Measurements from ENCODE around the gene EFCAB7. TPM values are rescaled to one million over a fixed set of nuclear protein-coding genes. Genes with fewer than 3 reads are reported as not detected.
A peak's percentile ranks its signal among the peaks of the same experiment; 100 is the strongest.

EFCAB7 gene
- total and polyA plus RNA-seq, 2 of the 13 experiments (the other 11 are each of a cell fraction or from before 2014, with no cell fraction given), result 1.7 to 5.4 TPM

- WGBS (ENCODE audit: low lambda C conversion rate), result 96% methylated on average over 6 of the region's 6 CpGs
- DNase-seq (ENCODE audit: low spot score) (no peak), ATAC-seq (no peak), FAIRE-seq (peak; percentile 40)
- Histone ChIP-seq H3K27me3 (ENCODE audit: control insufficient read depth in 1 of 2, insufficient read depth in 2 of 2, low read length in 2 of 2) (no peaks in the 10 kb centered on the region), H4K20me1 (ENCODE audit: insufficient read depth, low read length) (0 out of 2 replicates have a peak, but pooled peaks cover 2% of the 10 kb centered on the region), H3K79me2 (ENCODE audit: insufficient read depth, low read length) (peaks cover 43% of the 10 kb centered on the region), H3K4me2 (ENCODE audit: low read depth, low read length) (no peak overlapping the region), H3K9ac (ENCODE audit: insufficient read depth, low read depth, low read length) (no peak overlapping the region), H3K36me3 (replicated peaks in 1 of 2; ENCODE audit: control insufficient read depth in 1 of 2, insufficient read depth in 2 of 2, low read length in 2 of 2) (peaks cover 6 to 7% of the 10 kb centered on the region in 2 experiments; a peak in 3 of 5 replicates), H3K4me3 (replicated peaks in 1 of 3; ENCODE audit: insufficient read depth in 1 of 3, low read depth in 2 of 3, low read length in 3 of 3) (no peak overlapping the region), H3K9me3 (ENCODE audit: low read length) (no peaks in the 10 kb centered on the region), H3K4me1 (ENCODE audit: insufficient read depth, low read length) (peaks cover 50% of the 10 kb centered on the region), H2AFZ (ENCODE audit: low read length) (no peak overlapping the region), H3K27ac (ENCODE audit: extremely low read length, insufficient read depth, low read length) (no peak overlapping the region)
- CTCF ChIA-PET (ENCODE audit: low intra/inter-chr PET ratio, low total read pairs), result no interaction called here
- TF ChIP-seq TBL1XR1 (IDR thresholded peaks at IDR 0.05; ENCODE audit: borderline replicate concordance, low read length, partially characterized antibody) (no peak), ZNF800 (CRISPR knock-in tag; IDR thresholded peaks at IDR 0.05) (no peak), RERE (CRISPR knock-in tag; IDR thresholded peaks at IDR 0.05; ENCODE audit: low read depth) (no peak), CEBPB (IDR thresholded peaks at IDR 0.05; ENCODE audit: borderline replicate concordance, low read depth, low read length) (peak; percentile 31; the same call in 1 of the 2 replicates), ZBTB38 (CRISPR knock-in tag; IDR thresholded peaks at IDR 0.05) (0 out of 2 replicates have a peak, but pooled peaks have one; percentile 15), ZNF770 (CRISPR knock-in tag; IDR thresholded peaks at IDR 0.05) (peak; percentile 76)
- BruUV-seq (replicated peaks), result no TSS peak
- POLR2A ChIA-PET, result no interaction called here
- intact Hi-C loops (cut with micrococcal nuclease; ENCODE audit: unreplicated experiment) (loop anchor here (2.0 to 10.0 kb wide), 4 partner anchors 57 to 300 kb away; no protein-coding TSS in a partner anchor), in situ Hi-C loops (cut with HindIII; ENCODE audit: extremely low pct_ligation_motif_present, low pct_unique_long_range_greater_than_20kb) (loop anchor here (5.0 to 25.0 kb wide), 3 partner anchors 295 to 625 kb away; no protein-coding TSS in a partner anchor)
Observed at GRCh38 chr1:63617450-63617849, 94.1 kb downstream of the EFCAB7 start.
